Measurements from ENCODE around the gene GNAO1.

The GNAO1 gene

GRCh38 chr16:56352351-56353053, 161.2 kb downstream of the GNAO1 start:
- DNase-seq = no peak

DNA sequence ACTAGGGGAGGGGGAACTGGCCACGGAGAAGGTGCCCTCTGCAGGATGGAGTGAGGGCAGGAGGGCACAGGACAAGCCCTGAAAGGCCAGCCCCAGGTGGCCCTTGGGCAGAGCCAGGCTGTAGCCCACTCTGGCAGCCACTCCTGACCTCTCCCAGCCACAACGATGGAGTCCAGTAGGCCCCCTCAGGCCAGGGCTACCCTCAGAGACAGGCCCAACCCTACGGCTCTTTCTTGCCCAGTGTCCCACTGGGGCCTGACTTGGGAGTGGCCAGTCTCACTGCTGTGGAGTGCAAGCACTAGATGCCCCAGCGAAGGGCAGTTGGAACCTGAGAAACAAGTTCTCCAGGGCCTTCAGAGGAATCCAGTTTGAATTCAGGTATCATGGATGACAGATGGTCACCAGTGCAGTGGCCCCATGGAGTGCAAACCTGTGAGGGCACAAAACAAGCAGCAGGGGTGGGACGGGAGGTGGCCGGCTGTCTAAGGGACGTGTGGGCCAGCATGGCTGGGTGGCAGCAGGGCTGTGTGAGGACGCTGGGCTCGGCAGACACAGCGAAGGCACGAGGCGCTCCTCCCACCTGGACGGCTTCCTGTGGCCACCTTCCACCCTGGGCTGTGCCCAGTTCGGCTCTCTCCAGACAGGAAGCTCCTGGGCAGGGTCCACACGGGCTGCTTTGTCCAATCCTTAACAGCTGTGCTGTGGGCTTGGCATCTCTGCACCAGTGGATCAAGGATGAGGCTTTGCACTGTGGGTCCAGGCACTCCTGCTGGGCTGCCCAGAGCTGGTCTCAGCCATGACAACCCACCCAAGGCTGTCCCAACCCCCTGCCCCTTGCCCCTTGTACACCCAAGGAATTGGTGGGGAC, 162.0 kb downstream of the GNAO1 start:
- no peak for DNase-seq

DNA sequence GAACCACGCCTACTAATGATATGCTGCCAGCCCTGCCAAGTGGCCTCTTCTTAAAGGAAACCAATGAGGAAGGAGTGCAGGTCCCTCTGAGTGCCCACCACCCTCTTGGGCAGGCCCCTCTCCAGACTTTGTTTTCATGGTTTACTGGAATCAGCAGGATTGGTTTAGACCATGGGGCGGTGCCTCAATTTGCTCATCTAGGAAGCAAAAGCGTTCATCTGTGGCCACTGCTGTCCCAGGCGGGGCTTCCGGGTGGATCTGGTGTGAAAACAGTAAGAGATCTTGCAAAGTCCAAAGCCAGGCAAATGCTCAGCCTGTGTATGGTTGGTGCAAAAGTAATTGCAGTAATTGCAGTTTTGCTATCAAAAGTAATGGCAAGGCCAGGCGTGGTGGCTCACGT, 162.7 kb downstream of the GNAO1 start:
- DNase-seq = no peak

DNA sequence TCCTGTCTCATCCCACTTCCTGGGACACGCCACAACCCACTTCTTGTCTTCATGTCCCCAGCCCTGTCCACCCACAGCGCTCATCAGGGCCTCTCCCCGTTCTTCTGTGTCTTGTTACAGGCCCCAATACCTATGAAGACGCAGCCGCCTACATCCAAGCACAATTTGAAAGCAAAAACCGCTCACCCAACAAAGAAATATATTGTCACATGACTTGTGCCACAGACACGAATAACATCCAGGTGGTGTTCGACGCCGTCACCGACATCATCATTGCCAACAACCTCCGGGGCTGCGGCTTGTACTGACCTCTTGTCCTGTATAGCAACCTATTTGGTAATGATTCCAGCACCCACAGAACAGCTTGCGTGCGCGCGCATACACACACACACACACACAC, 163.5 kb downstream of the GNAO1 start:
- DNase-seq = no peak

GRCh38 chr16:56355221-56355620, 163.9 kb downstream of the GNAO1 start:
- no peak for DNase-seq

DNA sequence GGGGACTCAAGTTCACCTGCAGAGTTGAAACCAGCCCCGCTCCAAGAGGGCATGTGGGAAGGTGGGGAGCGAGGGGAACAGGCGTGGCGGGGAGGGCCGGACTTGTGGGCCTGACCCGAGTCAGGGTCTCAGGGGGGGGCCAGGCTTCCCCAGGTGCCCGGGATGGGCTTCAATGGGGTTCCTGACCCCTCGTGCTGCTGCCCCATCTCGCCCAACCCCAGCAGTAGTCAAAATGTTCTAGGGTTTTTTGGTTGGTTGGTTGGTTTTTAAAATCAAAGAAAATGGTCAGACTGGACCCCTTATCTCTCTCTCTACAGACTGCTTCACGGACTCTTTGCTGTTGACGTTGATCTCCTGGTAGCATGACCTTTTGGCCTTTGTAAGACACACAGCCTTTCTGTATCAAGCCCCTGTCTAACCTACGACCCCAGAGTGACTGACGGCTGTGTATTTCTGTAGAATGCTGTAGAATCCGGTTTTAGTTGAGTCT, 164.5 kb downstream of the GNAO1 start:
- no peak for DNase-seq

- peak; percentile 75 for DNase-seq
These were observed 165.3 kb downstream of the GNAO1 start for GRCh38 chr16:56356276-56357240.

DNA sequence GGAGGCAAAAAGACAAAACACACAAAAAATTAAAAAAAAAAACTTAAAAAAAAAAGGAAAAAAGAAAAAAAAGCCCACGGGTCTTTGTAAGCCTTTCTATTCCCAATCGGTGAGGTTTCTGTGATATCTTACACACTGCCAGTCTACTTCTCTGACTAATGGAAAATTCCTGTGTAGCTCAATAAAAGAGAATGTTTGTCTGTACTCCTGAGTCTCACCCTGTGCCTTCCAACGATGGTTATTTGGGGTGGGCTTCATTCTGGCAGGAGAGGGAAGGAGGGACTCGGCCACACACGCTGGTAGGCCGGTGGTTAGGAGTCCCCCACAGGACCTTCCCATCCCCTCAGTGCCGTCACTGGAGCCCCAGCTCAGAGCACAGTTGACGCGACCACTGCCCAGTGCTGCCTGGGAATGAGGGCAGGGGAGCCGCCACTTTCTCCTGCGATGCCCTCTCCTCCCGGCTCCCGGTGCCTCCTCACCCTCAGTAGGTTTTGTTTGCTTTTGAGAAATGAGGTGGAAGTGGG, 166.0 kb downstream of the GNAO1 start:
- DNase-seq = no peak

- no peak for DNase-seq
These were observed 166.6 kb downstream of the GNAO1 start for GRCh38 chr16:56357765-56358322.

DNA sequence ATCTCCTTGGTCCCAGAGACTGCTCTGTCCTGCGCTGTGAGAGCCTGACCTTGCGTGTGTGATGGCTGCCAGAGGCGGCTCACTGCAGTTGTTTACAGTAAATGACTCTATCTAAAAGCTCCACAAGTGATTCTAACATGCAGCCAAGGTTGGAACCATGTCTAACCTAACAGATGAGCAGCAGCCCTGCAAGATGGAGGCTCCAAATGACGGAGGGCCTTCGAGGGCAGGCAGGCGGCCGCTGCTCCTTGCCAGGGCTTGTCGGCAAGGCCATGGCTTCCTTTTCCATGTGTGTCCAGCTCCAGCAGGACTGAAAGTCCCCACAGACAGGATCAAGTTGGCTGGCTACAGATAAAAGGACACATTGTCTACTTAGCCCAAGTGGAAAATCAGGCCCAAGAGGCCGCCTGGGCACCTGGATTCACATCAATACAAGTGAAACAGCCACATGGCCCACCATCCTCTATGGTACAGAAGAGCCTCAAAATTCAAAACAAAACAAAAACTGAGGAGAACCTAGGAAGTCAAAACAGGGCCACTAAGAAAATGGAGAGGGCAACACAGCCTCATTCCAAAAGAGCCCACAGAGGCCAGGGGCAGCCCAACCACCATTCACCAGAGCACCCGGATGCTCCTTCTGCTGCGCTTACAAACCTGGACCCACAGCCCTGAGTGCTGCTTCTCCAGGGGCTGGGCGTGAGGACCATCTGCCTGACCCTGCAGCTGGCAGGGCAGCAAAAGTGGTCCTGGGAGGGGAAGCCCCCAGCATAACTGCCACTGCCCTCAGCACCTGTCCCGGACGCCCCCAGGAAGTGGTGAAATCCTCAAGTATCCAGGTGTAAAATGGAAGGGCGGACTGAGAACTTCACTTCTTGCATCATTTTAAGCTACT, 169.1 kb downstream of the GNAO1 start:
- DNase-seq = no peak

DNA sequence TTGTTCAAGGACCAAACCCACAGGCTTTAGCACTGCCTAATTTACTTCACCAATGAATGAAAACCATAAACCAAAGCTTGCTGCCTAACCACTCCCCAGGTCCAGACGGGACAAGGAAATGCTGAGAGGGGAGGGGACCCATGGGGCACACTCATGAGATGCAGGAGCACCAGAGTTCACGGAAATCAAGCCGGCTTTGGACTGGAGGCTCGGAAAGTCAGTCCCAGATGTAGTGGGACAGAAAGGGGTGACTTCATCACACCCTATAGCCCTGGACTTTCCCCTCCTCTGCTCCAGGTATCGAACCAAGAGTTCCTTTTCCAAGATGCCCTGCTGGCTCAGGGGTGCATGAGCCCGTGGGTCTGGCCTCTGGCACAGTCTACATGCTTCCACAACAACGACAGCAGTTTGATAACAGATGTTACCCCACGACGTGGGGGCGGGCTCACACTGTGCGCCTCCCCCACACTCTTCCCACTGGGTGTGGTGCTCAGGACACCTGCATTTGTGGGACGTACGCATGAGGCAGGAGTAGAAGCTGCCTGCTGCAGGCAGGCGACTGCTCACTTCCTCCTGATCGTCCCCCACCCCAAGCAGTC, 170.9 kb downstream of the GNAO1 start:
- DNase-seq = no peak

DNA sequence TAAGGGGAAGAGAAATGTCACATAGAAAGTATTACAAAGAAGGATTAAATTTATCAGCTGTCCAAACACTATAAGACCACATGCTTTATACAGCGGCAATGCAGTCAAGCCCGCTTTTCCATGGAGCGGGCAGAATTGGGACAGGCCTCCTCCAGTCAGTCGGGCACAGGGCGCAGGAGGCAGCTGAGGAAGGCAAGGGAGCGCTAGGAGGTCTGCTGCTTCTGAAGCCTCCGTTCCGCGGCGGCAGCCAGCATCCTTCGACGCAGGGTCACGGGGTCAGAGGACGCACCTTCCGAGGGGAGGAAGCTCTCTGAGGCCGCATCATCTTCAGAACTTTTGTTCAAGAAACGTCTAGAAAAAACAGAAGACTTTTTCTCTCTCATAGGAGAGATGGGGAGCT, 171.4 kb downstream of the GNAO1 start:
- no peak for DNase-seq

DNA sequence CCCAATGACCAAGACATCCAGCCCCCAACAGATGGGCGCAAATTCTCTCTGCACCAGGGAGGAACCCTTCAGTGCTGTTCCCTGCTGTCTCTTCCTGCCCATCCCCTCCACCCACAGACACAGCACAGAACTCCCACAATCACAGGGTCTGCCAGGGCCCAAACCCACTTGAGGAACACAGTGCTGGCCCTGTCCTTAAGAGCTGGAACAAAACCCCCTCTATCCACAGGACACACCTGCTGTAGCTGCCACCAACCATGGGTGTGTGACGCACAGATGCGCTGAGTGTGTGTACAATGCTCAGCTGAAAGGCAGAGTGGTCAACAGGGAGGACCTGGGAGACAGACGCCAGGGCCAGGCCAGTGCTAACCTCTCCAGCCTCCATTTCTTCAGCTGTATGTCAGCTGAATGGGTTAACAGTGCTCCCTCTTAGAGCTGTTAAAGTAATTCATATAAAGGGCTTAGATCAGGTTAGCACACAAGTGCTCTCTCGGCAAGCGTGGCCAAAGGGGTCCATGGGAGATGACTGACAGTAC, 172.0 kb downstream of the GNAO1 start:
- no peak for DNase-seq

- no peak for DNase-seq
These were observed 172.7 kb downstream of the GNAO1 start for GRCh38 chr16:56363781-56364565.

DNA sequence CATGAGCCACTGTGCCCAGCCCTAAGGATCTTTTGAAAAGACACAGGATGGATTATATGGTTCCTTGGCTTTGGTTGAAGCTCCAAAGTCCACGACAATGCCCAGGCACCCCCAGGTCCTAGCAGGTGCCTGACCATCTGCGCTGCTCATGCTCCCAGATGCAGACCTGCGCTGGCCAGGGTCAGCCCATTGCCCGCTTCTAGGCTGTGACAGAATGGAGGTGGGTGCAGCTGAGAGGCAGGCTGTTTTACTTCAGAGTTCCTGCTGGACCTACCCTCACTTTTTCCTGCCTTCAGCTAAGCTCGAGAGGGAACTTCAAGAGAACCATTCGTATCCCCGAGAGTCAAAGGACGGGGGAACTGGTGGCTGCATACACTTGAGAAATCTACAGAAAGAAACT, 173.6 kb downstream of the GNAO1 start:
- no peak for DNase-seq

DNA sequence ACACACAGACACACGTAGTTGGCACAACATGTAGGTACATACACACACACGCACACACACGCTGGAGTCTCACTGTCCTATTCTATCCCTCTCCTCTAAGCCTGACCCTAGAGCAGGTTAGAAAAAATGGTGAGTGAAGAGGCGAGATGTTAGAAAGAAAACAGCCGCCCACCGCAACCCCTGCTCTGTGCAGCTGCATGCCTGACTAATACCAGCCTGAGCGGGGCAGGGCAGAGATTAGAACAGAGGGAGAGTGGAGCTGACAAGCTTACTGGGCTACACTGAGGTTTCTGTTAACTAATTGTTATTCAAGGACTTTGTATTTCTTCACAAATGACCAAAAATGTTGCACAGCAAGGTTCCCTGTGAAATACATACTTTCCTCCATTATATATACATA, 174.3 kb downstream of the GNAO1 start:
- no peak for DNase-seq

DNA sequence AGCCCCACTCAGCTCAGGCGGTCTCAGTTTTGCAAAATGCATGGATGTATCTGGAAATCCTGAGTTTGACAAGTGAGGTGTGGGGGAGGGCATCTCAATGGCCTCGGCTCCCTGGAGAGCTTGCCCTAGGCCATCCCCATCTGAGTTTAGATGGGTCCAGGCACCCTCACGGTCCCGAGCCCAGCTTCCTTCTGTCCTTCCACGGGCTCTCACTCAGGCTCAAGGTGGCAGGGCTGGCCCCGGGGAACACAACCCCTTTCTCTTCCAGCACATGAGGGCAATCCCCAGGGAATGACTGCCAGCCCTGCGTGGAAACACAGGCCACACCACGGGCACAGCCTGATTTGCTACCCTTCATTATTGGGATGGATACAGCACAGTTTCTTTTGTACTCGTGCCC, 175.7 kb downstream of the GNAO1 start:
- no peak for DNase-seq

- DNase-seq = no peak
These were observed 176.5 kb downstream of the GNAO1 start for GRCh38 chr16:56367764-56368163.

- no peak for DNase-seq
These were observed 177.3 kb downstream of the GNAO1 start for GRCh38 chr16:56368545-56368944.

DNA sequence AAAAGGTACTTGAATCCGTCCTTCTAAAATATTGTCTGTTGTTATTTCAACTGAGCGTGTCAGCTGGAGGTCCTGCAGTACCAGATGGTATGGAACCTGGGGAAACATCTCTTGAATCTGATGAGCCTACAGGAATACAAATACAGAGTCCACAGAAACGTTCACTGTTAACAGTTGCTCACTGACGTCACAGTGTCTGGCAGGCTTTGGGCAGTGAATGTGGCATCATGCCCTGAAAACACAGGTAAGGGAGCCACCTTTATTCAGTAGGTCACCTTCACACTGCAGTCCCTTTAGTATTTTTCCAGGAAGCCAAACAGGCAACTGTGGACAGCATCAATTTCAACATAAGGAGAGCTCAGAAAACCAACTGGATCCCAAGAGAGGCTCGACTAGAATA, 177.9 kb downstream of the GNAO1 start:
- DNase-seq = no peak

Data from activated CD4-positive, alpha-beta T cell treated with anti-CD3 and anti-CD28 coated beads, Interleukin-10, Interleukin-2, amounts not matched to agents 100 ng/mL and 50 ng/mL, durations not matched to agents 16 hours and 8 hours (primary cell).